H1 (cell line): ENCODE results near the gene FKBP8. TPM values are rescaled to one million over a fixed set of nuclear protein-coding genes. Genes with fewer than 3 reads are reported as not detected.

Experiments
- CTCF ChIA-PET: fragments of 300-600 bp; sonication (Branson Sonifier 250); formaldehyde crosslinking; loops from one replicate; lab custom pipeline; 2021; ENCODE audit not compliant: partially characterized antibody; lab: Charles Lee
- POLR2A ChIA-PET: fragments of 300-600 bp; sonication (Branson Sonifier 250); formaldehyde crosslinking; loops from one replicate; lab custom pipeline; 2021; ENCODE audit warnings: inconsistent platforms; ENCODE audit not compliant: partially characterized antibody; lab: Charles Lee
- DNase-seq, 2 experiments: peaks; one replicate each; pipeline versions ENCODE4 v3.0.0 to v3.0.0-alpha.2; 2010 to 2022; ENCODE audit warnings: low spot score in 2 of 2, low read depth in 1 of 2, mixed read lengths in 1 of 2
- FAIRE-seq: peaks from 2 replicates; lab custom pipeline; 2011; peaks lifted over from hg19 to GRCh38; lab: Jason Lieb, UNC
- H2AFZ ChIP-seq: 2 replicates; pipeline ENCODE4 v1.8.1; 2012; ENCODE audit warnings: low read length, inconsistent platforms
- H2AK5ac ChIP-seq: 2 replicates; pipeline ENCODE4 v1.6.1; 2013; ENCODE audit warnings: low read depth, low read length
- H2BK120ac ChIP-seq: replicated peaks from 2 replicates; pipeline ENCODE3; 2013; ENCODE audit warnings: low read depth, low read length, inconsistent platforms
- H2BK12ac ChIP-seq: 2 replicates; pipeline ENCODE4 v1.6.1; 2013; ENCODE audit warnings: low read depth, low read length
- H2BK15ac ChIP-seq: 2 replicates; pipeline ENCODE4 v1.6.1; 2013; ENCODE audit warnings: low read length
- H2BK20ac ChIP-seq: 2 replicates; pipeline ENCODE4 v1.6.1; 2013; ENCODE audit warnings: low read length
- H2BK5ac ChIP-seq: 2 replicates; pipeline ENCODE4 v1.6.1; 2013; ENCODE audit warnings: low read depth, low read length
- H3K14ac ChIP-seq: 2 replicates; pipeline ENCODE4 v1.6.1; 2013; ENCODE audit warnings: inconsistent platforms; ENCODE audit not compliant: insufficient read length
- H3K18ac ChIP-seq: 2 replicates; pipeline ENCODE4 v1.6.1; 2013; ENCODE audit warnings: low read length; ENCODE audit errors: extremely low read depth
- H3K23ac ChIP-seq: 2 replicates; pipeline ENCODE4 v1.6.1; 2013; ENCODE audit warnings: inconsistent platforms; ENCODE audit not compliant: insufficient read length
- H3K23me2 ChIP-seq: 2 replicates; pipeline ENCODE4 v1.6.1; 2013; ENCODE audit warnings: low read depth, low read length
- H3K27ac ChIP-seq: 2 replicates; pipeline ENCODE4 v1.6.1; 2011; ENCODE audit warnings: low read depth, low read length, inconsistent platforms
- H3K27me3 ChIP-seq, 4 experiments: replicated peaks in 1 of 4; 1 replicate in 1 of 4; 2 replicates in 3 of 4; pipeline versions ENCODE4 v1.6.1 to v1.8.1; 2011 to 2013; ENCODE audit warnings: low read length in 3 of 4, mild to moderate bottlenecking in 3 of 4, inconsistent platforms in 2 of 4, mixed read lengths in 2 of 4, moderate library complexity in 1 of 4; ENCODE audit not compliant: control insufficient read depth in 3 of 4, insufficient read depth in 3 of 4; ENCODE audit errors: extremely low read depth in 1 of 4
- H3K36me3 ChIP-seq, 4 experiments: 2 replicates each; pipeline versions ENCODE4 v1.6.1 to v1.8.1; 2011 to 2013; ENCODE audit warnings: mild to moderate bottlenecking in 4 of 4, low read length in 3 of 4, moderate library complexity in 2 of 4, control low read depth in 1 of 4, inconsistent platforms in 1 of 4; ENCODE audit not compliant: insufficient read depth in 4 of 4, control insufficient read depth in 2 of 4
- H3K4ac ChIP-seq: replicated peaks from 2 replicates; pipeline ENCODE3; 2013; ENCODE audit warnings: low read length, low read depth, mixed read lengths, inconsistent platforms; ENCODE audit not compliant: insufficient read length
- H3K4me1 ChIP-seq, 4 experiments: replicated peaks in 1 of 4; 1 replicate in 1 of 4; 2 replicates in 3 of 4; pipeline versions ENCODE4 v1.6.1 to v1.8.1; 2011 to 2013; ENCODE audit warnings: low read length in 3 of 4, inconsistent platforms in 2 of 4, mixed read lengths in 1 of 4; ENCODE audit not compliant: insufficient read depth in 4 of 4, control insufficient read depth in 3 of 4
- H3K4me2 ChIP-seq, 2 experiments: 2 replicates each; pipeline versions ENCODE4 v1.6.1 to v1.8.1; 2011 to 2013; ENCODE audit warnings: low read depth in 2 of 2, low read length in 2 of 2, control low read depth in 1 of 2, inconsistent platforms in 1 of 2, mild to moderate bottlenecking in 1 of 2; ENCODE audit not compliant: insufficient read depth in 1 of 2
- H3K4me3 ChIP-seq, 4 experiments: fragments of 200-600, 300-600 bp in 1 of 4; sonication (generic), shearing (Covaris generic), sonication (Bioruptor Twin) in 1 of 4; 2 replicates each; pipeline versions ENCODE4 v1.5.1 to v1.8.1; 2011 to 2016; ENCODE audit warnings: low read length in 4 of 4, low read depth in 3 of 4, control low read depth in 2 of 4, inconsistent platforms in 2 of 4, mild to moderate bottlenecking in 2 of 4, mixed read lengths in 1 of 4, moderate library complexity in 1 of 4; ENCODE audit not compliant: insufficient read depth in 2 of 4; ENCODE audit errors: extremely low read depth in 1 of 4
- H3K56ac ChIP-seq: replicated peaks from 2 replicates; pipeline ENCODE3; 2013; ENCODE audit warnings: low read depth, mild to moderate bottlenecking, mixed read lengths, low read length, inconsistent platforms; ENCODE audit not compliant: insufficient read length
- H3K79me1 ChIP-seq: 2 replicates; pipeline ENCODE4 v1.6.1; 2013; ENCODE audit warnings: low read depth, low read length, control low read depth
- H3K79me2 ChIP-seq, 2 experiments: 2 replicates each; pipeline versions ENCODE4 v1.6.1 to v1.8.1; 2012 to 2013; ENCODE audit warnings: low read length in 2 of 2, mild to moderate bottlenecking in 2 of 2, inconsistent platforms in 1 of 2; ENCODE audit not compliant: insufficient read depth in 2 of 2, control insufficient read depth in 1 of 2
- H3K9ac ChIP-seq, 4 experiments: replicated peaks in 1 of 4; 1 replicate in 1 of 4; 2 replicates in 3 of 4; pipeline versions ENCODE4 v1.6.1 to v1.8.1; 2011 to 2013; ENCODE audit warnings: low read depth in 3 of 4, low read length in 3 of 4, control low read depth in 2 of 4, mild to moderate bottlenecking in 2 of 4, moderate library complexity in 2 of 4, inconsistent platforms in 1 of 4; ENCODE audit errors: extremely low read depth in 1 of 4
- H3K9me3 ChIP-seq, 2 experiments: 2 replicates each; pipeline versions ENCODE4 v1.6.1 to v1.8.1; 2012 to 2013; ENCODE audit warnings: mild to moderate bottlenecking in 2 of 2, moderate library complexity in 2 of 2, control low read depth in 1 of 2, inconsistent platforms in 1 of 2, low read depth in 1 of 2, low read length in 1 of 2, mixed read lengths in 1 of 2; ENCODE audit not compliant: insufficient read depth in 2 of 2
- H4K20me1 ChIP-seq, 2 experiments: replicated peaks in 1 of 2; 2 replicates each; pipeline versions ENCODE3 to v1.8.1; 2011 to 2013; ENCODE audit warnings: inconsistent platforms in 2 of 2, low read length in 2 of 2, mild to moderate bottlenecking in 1 of 2; ENCODE audit not compliant: insufficient read depth in 2 of 2, control insufficient read depth in 1 of 2
- H4K5ac ChIP-seq: 2 replicates; pipeline ENCODE4 v1.6.1; 2013; ENCODE audit warnings: low read length, low read depth, mixed read lengths, inconsistent platforms; ENCODE audit not compliant: insufficient read length
- H4K8ac ChIP-seq: 2 replicates; pipeline ENCODE4 v1.8.0; 2013; ENCODE audit warnings: mild to moderate bottlenecking, moderate library complexity, low read length, inconsistent platforms; ENCODE audit not compliant: insufficient read depth; ENCODE audit errors: extremely low read depth
- H4K91ac ChIP-seq: replicated peaks from 2 replicates; pipeline ENCODE3; 2013; ENCODE audit warnings: low read length, mixed read lengths, inconsistent platforms; ENCODE audit not compliant: insufficient read length
- CTBP2 ChIP-seq: IDR thresholded peaks from 2 replicates; pipeline ENCODE4 v1.7.0; 2011; ENCODE audit warnings: borderline replicate concordance, mild to moderate bottlenecking, moderate library complexity, mixed read lengths, low read length; ENCODE audit not compliant: insufficient read depth, insufficient read length
- HDAC2 ChIP-seq, 2 experiments: fragments of 300-600 bp in 1 of 2; sonication (generic) in 1 of 2; IDR thresholded peaks; 2 replicates each; pipeline ENCODE4 v1.6.1; 2011 to 2012; ENCODE audit warnings: low read depth in 2 of 2, low read length in 2 of 2, mild to moderate bottlenecking in 2 of 2, moderate library complexity in 2 of 2, borderline replicate concordance in 1 of 2, inconsistent platforms in 1 of 2
- WGBS, 2 experiments: shearing (Covaris generic) in 1 of 2; methylation state at CpG; one replicate each; pipeline versions ENCODE4 v1.1.6 to v1.1.7; 2013 to 2015; ENCODE audit warnings: low lambda C conversion rate in 2 of 2, mixed read lengths in 2 of 2, inconsistent platforms in 1 of 2, low coverage in 1 of 2, missing lambda C conversion rate in 1 of 2; ENCODE audit not compliant: insufficient replicate concordance in 2 of 2, insufficient coverage in 1 of 2, insufficient read length in 1 of 2; ENCODE audit errors: extremely low coverage in 1 of 2, missing lambda C conversion rate in 1 of 2; 5-methylcytosine and 5-hydroxymethylcytosine counted together
- polyA plus RNA-seq, 7 experiments: library from polyadenylated mRNA; depleted of rRNA in 3 of 7; stranded (reverse) in 5 of 7; unstranded in 2 of 7; fragments of >200 nt in 5 of 7; fragments of 200-250 nt in 2 of 7; gene quantifications; 1 replicate in 5 of 7; 2 replicates in 1 of 7; 4 replicates in 1 of 7; pipeline versions ENCODE4 v1.2.1 to v1.2.3, GENCODE V29; 2011 to 2013; ENCODE audit warnings: missing spikeins in 2 of 7, mixed read lengths in 2 of 7
- total RNA-seq: library from RNA; stranded (reverse); fragmentation: NEBNext Ultra II Directional; extraction: Animal tissue kit (Norgen Biotek cat#: 25700); gene quantifications from 2 replicates; pipeline ENCODE4 v1.2.1, GENCODE V29; 2021

Gene FKBP8
- total and polyA plus RNA-seq, 2 of the 8 experiments (the other 6 are each of a cell fraction or from before 2014, with no cell fraction given), result 264 to 309 TPM

- WGBS, 2 experiments, result 85% methylated on average over 9 of the region's 9 CpGs; no CpG with 5 or more reads in 1 of the 2 experiments
- Histone ChIP-seq H4K20me1 (peaks cover 14 to 27% of the 10 kb centered on the region in 2 experiments), H3K14ac (no peak overlapping the region), H2BK120ac (no peak overlapping the region), H3K36me3 (no peaks in the 10 kb centered on the region), H3K27ac (no peak overlapping the region), H4K91ac (no peak overlapping the region), H3K4me2 (no peak overlapping the region), H3K79me1 (peaks cover 15% of the 10 kb centered on the region), H3K27me3 (no peaks in the 10 kb centered on the region), H3K9me3 (no peaks in the 10 kb centered on the region), H3K79me2 (peaks cover 0 to 57% of the 10 kb centered on the region in 2 experiments; a peak in 2 of 4 replicates), H2BK15ac (no peak overlapping the region), H2BK5ac (no peak overlapping the region), H2BK20ac (no peak overlapping the region), H3K56ac (no peak overlapping the region), H3K23me2 (peaks cover 10% of the 10 kb centered on the region; the same call in 1 of the 2 replicates), H2BK12ac (no peak overlapping the region), H3K4ac (no peak overlapping the region), H2AFZ (no peak overlapping the region), H3K9ac (no peak overlapping the region), H3K4me1 (peaks cover 0 to 6% (median 2%) of the 10 kb centered on the region in 4 experiments; a peak in 5 of 7 replicates), H3K23ac (no peak overlapping the region), H4K8ac (no peak overlapping the region), H2AK5ac (no peak overlapping the region), H4K5ac (no peak overlapping the region), H3K4me3 (no peak overlapping the region), H3K18ac (no peak overlapping the region)
- FAIRE-seq (no peak), DNase-seq (no peak)
- ChIA-PET CTCF (interaction anchor here (1.1 to 32.9 kb wide), 8 partner anchors 8 to 72 kb away, joined by 4 to 458 read pairs (median 21); no protein-coding TSS in a partner anchor), POLR2A (interaction anchor here (1.1 kb wide), 1 partner anchor 71 kb away, joined by 3 read pairs; no protein-coding TSS in a partner anchor)
- TF ChIP-seq CTBP2, result no peak
- TF ChIP-seq HDAC2 (IDR thresholded peaks at IDR 0.05; ENCODE audit: borderline replicate concordance in 1 of 2, low read depth in 2 of 2, low read length in 2 of 2), result no peak
Measured at GRCh38 chr19:18518639-18519038, 24.7 kb downstream of the FKBP8 start.
